Erythroblast (primary cell): Measurements from ENCODE around the gene DUXA.
A peak's percentile ranks its signal among the peaks of the same experiment; 100 is the strongest.
"Not testable (repeated sequence)": the region's sequence is repeated elsewhere in the genome, so short reads cannot be mapped to it uniquely, and the experiment has no call there.

Source experiments
- DNase-seq, 2 experiments: peaks; one replicate each; lab custom pipeline; 2025; lab: John Stamatoyannopoulos, UW
- GATA1 ChIP-seq: IDR thresholded peaks from 2 replicates; pipeline ENCODE4 v1.6.1; 2011; ENCODE audit warnings: low read depth, mild to moderate bottlenecking, control low read depth, low read length, moderate library complexity
- POLR2A ChIP-seq: IDR thresholded peaks from 2 replicates; pipeline ENCODE4 v1.6.1; 2011; ENCODE audit warnings: mild to moderate bottlenecking, low read length

The DUXA gene

DNA sequence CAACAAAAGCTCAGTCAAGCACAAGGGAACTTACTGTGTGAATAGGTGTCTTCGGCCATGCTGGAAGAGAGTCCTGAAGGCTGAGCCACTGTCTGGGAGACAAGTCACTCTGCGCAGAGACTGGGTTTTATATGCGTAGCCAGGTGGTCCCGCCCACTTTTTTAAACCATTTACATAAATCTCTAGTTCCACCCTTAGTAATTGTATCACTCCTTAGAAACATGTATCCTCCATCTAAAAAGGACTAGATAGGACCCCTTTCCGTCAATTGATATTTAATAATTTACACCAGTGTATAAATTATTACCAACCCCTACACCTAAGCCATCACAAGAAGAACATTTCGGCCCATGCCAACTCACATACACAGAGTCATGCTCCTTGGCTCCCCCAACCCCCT, at the start of gene DUXA:
DUXA (minus strand) TSS at position 101 of the 400 bp plus-strand sequence; CDS start at position 59, 42 bp downstream.
- no peak for DNase-seq
- TF ChIP-seq POLR2A (no peak), GATA1 (no peak)

DNA sequence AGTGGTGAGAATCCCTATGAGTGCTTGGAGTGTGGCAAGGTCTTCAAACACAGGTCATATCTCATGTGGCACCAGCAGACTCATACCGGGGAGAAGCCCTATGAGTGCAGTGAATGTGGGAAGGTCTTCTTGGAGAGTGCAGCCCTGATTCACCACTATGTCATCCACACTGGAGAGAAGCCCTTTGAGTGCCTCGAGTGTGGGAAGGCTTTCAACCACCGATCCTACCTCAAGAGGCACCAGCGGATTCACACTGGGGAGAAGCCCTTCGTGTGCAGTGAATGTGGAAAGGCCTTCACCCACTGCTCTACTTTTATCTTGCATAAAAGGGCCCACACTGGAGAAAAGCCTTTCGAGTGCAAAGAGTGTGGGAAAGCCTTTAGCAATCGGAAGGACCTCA, 44.8 kb upstream of the DUXA start:
- TF ChIP-seq GATA1, result no peak
- DNase-seq, result no peak

DNA sequence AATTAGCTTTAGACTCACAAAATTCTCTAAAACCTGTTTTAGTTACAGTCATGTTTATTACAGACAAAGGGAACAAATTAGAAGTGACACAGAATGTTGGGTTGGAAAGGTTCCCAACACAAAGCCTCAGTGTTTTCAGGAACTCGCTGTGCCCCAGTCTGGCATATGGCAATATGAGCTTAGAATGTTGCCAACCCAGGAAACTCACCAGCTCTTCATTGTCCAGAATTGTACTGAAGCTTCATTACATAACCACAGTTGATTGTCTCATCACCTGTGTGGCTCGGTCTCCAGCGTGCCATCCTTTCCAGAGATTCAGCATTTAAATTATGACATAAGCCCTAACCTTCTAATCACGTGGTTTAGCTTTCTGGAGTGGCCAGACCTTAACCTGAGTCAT, 43.1 kb upstream of the DUXA start:
- DNase-seq, result no peak
- no peak for TF ChIP-seq POLR2A
- TF ChIP-seq GATA1, result no peak

DNA sequence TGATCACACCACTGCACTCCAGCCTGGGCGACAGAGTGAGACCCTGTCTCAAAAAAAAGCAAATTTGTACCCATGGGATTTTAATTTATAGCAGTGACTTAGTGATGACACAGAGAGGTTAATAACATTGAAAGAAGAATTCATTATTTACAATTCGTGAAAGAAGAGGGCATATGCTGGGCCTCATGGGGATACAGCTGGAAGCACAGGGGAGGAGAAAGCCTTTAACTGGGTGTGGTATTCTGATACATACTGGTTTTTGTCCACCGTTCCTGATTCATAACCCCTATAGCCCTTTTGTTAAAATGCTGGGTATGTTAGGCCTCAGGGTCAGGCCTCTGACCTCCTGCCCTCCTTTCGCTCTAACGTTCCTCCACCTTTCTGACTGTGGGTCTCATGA, 34.9 kb upstream of the DUXA start:
- no peak for DNase-seq
- TF ChIP-seq POLR2A (no peak), GATA1 (no peak)

GRCh38 chr19:57197874-57198273, 30.6 kb upstream of the DUXA start:
- DNase-seq, result not testable (repeated sequence)

DNA sequence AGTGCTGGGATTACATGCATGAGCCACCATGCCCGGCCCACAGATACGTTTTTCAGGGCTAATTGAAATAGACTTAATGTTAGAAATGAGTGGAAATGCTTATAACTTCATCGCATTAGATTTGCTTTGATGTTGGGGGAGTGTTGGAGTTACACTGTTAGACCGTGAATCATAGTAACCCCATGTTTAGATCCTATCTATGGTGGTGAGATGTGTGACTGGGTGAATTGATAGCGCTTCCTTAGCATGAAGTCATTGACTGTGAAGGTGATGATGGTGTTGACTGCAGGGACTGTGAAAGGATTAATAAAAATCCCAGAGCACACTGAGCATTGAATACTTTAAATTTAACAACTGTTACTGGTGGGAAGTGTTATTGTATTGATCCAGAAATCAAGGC, 25.7 kb upstream of the DUXA start:
- TF ChIP-seq GATA1 (no peak), POLR2A (no peak)

DNA sequence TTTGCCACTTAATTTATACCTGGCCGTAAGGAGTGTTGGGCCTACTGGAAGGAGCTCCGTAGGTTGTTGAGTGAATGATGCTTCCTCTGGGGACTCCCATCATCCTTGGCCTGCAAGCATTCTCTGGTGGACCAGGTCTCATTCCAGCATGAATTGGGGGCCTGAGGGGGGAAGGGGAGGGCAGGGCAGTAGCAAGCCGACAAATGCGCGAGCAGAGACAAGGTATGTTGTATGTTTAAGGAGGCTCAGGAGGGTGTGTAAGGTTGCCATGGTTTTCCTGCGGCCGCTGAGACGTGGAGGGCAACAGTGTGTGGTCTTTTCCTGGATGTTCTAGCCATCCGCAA, 24.8 kb upstream of the DUXA start:
- TF ChIP-seq GATA1 (no peak), POLR2A (no peak)
- peak in 1 of 2 experiments; percentile 42 for DNase-seq

More for the DNA sequence above, 25.7 kb upstream of the DUXA start:
- DNase-seq, result peak; percentile 15 to 42

DNA sequence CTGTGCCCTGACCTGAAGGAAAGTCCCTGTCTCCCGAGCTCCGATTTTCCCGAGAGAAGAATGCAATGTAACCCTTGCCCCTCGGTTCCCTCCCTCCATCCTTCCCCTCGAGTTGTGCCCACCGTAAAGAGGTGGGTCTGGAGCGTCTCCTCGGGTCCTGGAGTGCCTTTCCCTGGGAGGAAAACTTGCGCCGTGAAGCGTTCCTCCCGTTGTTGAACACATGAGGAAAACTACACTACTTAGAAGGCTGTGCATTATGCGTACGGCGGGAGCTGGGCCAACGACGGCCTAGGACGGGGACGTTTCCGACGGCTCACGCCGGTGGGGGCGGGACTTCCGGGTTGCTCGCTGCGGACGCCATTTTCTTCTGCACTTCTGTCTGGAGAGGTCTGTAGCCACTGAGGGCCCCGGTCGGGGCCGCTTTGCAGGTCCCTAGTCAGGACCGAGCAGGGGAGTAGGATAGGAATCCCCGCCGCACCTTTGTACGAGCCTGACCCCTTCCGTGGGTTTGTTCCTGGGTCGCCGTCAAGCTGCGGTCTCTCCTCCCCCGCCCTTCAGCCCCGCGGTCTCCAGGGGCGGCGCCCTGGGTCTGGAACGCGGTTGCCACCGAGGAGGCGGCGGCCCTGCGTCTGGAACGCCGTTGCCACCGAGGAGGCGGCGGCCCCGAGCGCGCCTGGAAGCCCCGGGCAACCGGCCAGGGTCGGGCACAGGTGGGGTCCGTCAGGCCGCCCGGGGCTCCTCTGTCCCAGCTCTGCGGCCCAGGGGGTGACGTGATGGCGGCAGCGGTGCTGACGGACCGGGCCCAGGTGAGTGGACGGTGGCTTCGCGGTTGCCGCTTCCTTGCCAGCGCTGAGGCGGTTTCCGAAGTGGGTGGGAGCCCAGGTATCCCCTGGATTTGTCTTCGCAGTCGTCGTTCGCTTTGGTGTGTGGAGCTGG, 24.1 kb upstream of the DUXA start, which contains the start of gene ZNF264:
ZNF264 (plus strand) TSS at position 360 of the 936 bp plus-strand sequence; CDS start at position 774, 414 bp downstream.
- no peak for TF ChIP-seq GATA1
- peak; percentile 74 for TF ChIP-seq POLR2A
- DNase-seq, result peak; percentile 89

GRCh38 chr19:57190301-57190700, 23.0 kb upstream of the DUXA start:
- no peak for TF ChIP-seq POLR2A
- no peak for TF ChIP-seq GATA1
- DNase-seq, result no peak

DNA sequence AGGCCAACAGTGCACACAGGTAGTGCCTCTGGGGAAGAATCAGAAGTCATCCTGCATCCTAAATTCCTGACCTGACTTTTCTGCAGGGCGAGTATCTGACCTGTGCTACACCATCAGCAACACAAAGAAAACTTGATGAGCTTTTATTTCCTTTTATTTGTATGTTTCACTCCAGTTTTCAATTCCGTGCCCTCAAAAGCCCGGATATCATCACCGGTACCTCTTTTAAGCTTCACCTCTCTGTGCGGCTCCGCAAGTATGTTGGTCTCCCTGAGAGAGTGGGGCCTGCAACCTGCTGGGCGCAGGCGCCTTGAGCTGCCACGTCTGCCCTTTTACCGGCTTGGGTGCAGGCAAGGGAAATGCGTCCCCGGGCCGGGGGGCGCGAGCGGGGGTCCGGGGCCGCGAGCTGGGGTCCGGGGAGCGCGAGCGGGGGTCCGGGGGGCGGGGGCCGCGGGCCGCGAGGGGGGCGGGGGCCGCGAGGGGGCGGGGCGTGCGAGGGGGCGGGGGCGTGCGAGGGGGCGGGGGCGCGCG, 4.3 kb upstream of the DUXA start:
- TF ChIP-seq GATA1 (no peak), POLR2A (no peak)
- DNase-seq, result peak; percentile 48 to 58

GRCh38 chr19:57165846-57166245, 1.4 kb downstream of the DUXA start:
- DNase-seq, result no peak
- TF ChIP-seq POLR2A, result no peak
- TF ChIP-seq GATA1, result no peak

DNA sequence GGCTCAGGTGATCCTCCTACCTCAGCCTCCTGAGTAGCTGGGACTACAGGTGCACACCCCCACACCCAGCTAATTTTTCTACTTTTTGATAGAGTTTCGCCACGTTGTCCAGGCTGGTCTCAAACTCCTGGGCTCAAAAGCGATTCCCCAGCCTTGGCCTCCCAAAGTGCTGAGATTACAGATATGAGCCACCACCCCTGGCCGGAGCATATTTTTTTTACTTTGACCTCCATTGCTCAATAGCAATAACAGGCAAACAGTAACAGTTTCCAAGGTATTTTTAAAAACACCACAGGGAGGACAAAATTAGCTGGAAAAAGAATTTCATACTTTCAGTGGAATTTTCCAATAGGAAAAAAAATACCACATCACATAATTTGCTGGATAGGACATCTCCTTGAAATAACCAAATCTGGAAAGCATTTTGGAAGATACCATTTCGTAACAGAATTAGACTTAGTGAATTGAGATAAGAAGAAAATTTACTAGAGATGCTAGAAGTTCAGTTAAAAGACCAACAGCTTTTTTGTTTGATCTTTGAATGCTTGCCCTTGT, 5.2 kb downstream of the DUXA start:
- no peak for DNase-seq
- no peak for TF ChIP-seq POLR2A
- TF ChIP-seq GATA1, result no peak

DNA sequence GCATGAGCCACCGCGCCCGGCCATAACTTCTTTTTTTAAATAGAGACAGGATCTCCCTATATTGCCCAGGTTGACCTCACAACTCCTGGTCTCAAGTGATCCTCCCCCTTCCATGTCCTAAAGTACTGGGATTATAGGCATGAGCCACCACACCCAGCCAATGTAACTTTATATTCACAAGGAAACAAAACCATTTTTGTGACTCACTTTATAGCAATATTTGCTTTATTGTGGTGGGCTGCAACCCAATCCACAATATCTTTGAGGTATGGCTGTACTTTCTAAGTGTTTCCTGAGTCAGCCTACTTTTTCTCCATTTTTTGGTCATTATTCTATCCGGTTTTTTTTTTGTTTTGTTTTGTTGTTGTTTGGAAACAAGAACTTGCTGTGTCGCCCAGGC, 14.4 kb downstream of the DUXA start:
- TF ChIP-seq GATA1 (no peak), POLR2A (no peak)
- no peak for DNase-seq

GRCh38 chr19:57141699-57142098, 25.6 kb downstream of the DUXA start:
- no peak for DNase-seq
- no peak for TF ChIP-seq POLR2A
- no peak for TF ChIP-seq GATA1
